NCI-H2171 (cell line): ENCODE measurements around the gene FREY1.

Experiments
- DNase-seq: peaks from one replicate; lab custom pipeline; 2025; lab: John Stamatoyannopoulos, UW

FREY1 gene

GRCh38 chr11:45870706-45871105 lies 36.4 kb downstream of the FREY1 start:
- DNase-seq, result no peak

GRCh38 chr11:45869551-45869950 lies 37.5 kb downstream of the FREY1 start:
- no peak for DNase-seq

GRCh38 chr11:45864041-45864440 lies 43.0 kb downstream of the FREY1 start:
- DNase-seq, result no peak

- DNase-seq, result no peak
These were observed 46.1 kb downstream of the FREY1 start for GRCh38 chr11:45860764-45861510.

- DNase-seq, result no peak
These were observed 46.7 kb downstream of the FREY1 start for GRCh38 chr11:45860348-45860747.

- peak; percentile 92 for DNase-seq
These were observed 47.4 kb downstream of the FREY1 start for GRCh38 chr11:45859661-45860140.

- no peak for DNase-seq
These were observed 48.2 kb downstream of the FREY1 start for GRCh38 chr11:45858751-45859398.

GRCh38 chr11:45857961-45858474 lies 49.1 kb downstream of the FREY1 start:
- DNase-seq, result no peak
